CD14-positive monocyte (primary cell): ENCODE data around the gene ME2. TPM values are rescaled to one million over a fixed set of nuclear protein-coding genes. Genes with fewer than 3 reads are reported as not detected.
"Not testable (repeated sequence)": the region's sequence is repeated elsewhere in the genome, so short reads cannot be mapped to it uniquely, and the experiment has no call there.

Experiments
- DNase-seq, 3 donors: peaks; one replicate each; pipeline ENCODE4 v3.0.0-alpha.2; 2011 to 2022
- H2AFZ ChIP-seq: 2 replicates; pipeline ENCODE4 v1.6.0; 2012; ENCODE audit warnings: mild to moderate bottlenecking, low read depth, low read length, inconsistent platforms; ENCODE audit not compliant: insufficient read depth, poor library complexity, severe bottlenecking
- H3K27ac ChIP-seq, 2 donors: 1 replicate in 1 of 2; 2 replicates in 1 of 2; pipeline ENCODE4 v1.5.1; 2012 to 2013; ENCODE audit warnings: low read length in 2 of 2, control low read depth in 1 of 2, inconsistent platforms in 1 of 2, low read depth in 1 of 2, mild to moderate bottlenecking in 1 of 2
- H3K27me3 ChIP-seq, 2 donors: one replicate each; pipeline versions ENCODE4 v1.6.0 to v1.6.1; 2011 to 2013; ENCODE audit warnings: low read length in 2 of 2; ENCODE audit not compliant: control insufficient read depth in 2 of 2, insufficient read depth in 2 of 2
- H3K36me3 ChIP-seq, 2 donors: replicated peaks in 1 of 2; 1 replicate in 1 of 2; 2 replicates in 1 of 2; pipeline versions ENCODE4 v1.5.1 to v1.6.1; 2012 to 2013; ENCODE audit warnings: low read length in 2 of 2, control low read depth in 1 of 2, inconsistent platforms in 1 of 2, mild to moderate bottlenecking in 1 of 2; ENCODE audit not compliant: insufficient read depth in 2 of 2, control insufficient read depth in 1 of 2
- H3K4me1 ChIP-seq, 2 donors: 1 replicate in 1 of 2; 2 replicates in 1 of 2; pipeline versions ENCODE4 v1.5.1 to v1.6.1; 2012 to 2013; ENCODE audit warnings: low read length in 2 of 2, control low read depth in 1 of 2, inconsistent platforms in 1 of 2, mild to moderate bottlenecking in 1 of 2, moderate library complexity in 1 of 2; ENCODE audit not compliant: insufficient read depth in 2 of 2, control insufficient read depth in 1 of 2
- H3K4me2 ChIP-seq: replicated peaks from 2 replicates; pipeline ENCODE3; 2012; ENCODE audit warnings: low read length, moderate library complexity, mild to moderate bottlenecking; ENCODE audit not compliant: poor library complexity, severe bottlenecking; ENCODE audit errors: extremely low read depth
- H3K4me3 ChIP-seq, 3 experiments: fragments of 200-600 bp in 1 of 3; sonication (generic) in 1 of 3; replicated peaks in 1 of 3; 1 replicate in 2 of 3; 2 replicates in 1 of 3; pipeline ENCODE4 v1.5.1; 2011 to 2013; ENCODE audit warnings: low read length in 3 of 3, mild to moderate bottlenecking in 3 of 3, control low read depth in 2 of 3, low read depth in 2 of 3, inconsistent platforms in 1 of 3, moderate library complexity in 1 of 3
- H3K79me2 ChIP-seq: 2 replicates; pipeline ENCODE4 v1.6.0; 2012; ENCODE audit warnings: mild to moderate bottlenecking, control low read depth, inconsistent platforms, low read length, moderate library complexity; ENCODE audit not compliant: insufficient read depth
- H3K9ac ChIP-seq: 2 replicates; pipeline ENCODE4 v1.6.0; 2017; ENCODE audit warnings: low read length, mild to moderate bottlenecking; ENCODE audit not compliant: insufficient read depth, poor library complexity, severe bottlenecking
- H3K9me3 ChIP-seq, 2 donors: replicated peaks in 1 of 2; 1 replicate in 1 of 2; 2 replicates in 1 of 2; pipeline versions ENCODE4 v1.5.1 to v1.6.1; 2012 to 2013; ENCODE audit warnings: low read length in 2 of 2, control low read depth in 1 of 2; ENCODE audit not compliant: control insufficient read depth in 1 of 2, insufficient read depth in 1 of 2
- H4K20me1 ChIP-seq: 2 replicates; pipeline ENCODE4 v1.6.0; 2012; ENCODE audit warnings: mild to moderate bottlenecking, low read length, control low read depth, moderate library complexity; ENCODE audit not compliant: insufficient read depth
- H3K27ac Mint-ChIP-seq, 7 donors: one replicate each; pipeline ENCODE4 v1.8.0; 2020; ENCODE audit warnings: mild to moderate bottlenecking in 7 of 7, mixed read lengths in 7 of 7, moderate library complexity in 6 of 7, inconsistent platforms in 2 of 7
- H3K27me3 Mint-ChIP-seq, 3 donors: one replicate each; pipeline ENCODE4 v1.8.0; 2021 to 2022; ENCODE audit warnings: low read depth in 3 of 3, mild to moderate bottlenecking in 3 of 3, mixed read lengths in 3 of 3, moderate library complexity in 3 of 3, inconsistent platforms in 1 of 3
- H3K36me3 Mint-ChIP-seq, 2 donors: one replicate each; pipeline ENCODE4 v1.8.0; 2020; ENCODE audit warnings: mixed read lengths in 2 of 2, inconsistent platforms in 1 of 2, mild to moderate bottlenecking in 1 of 2
- H3K4me1 Mint-ChIP-seq: one replicate; pipeline ENCODE4 v1.8.0; 2020; ENCODE audit warnings: mild to moderate bottlenecking, mixed read lengths
- H3K4me3 Mint-ChIP-seq, 2 donors: one replicate each; pipeline ENCODE4 v1.8.0; 2020; ENCODE audit warnings: mild to moderate bottlenecking in 2 of 2, mixed read lengths in 2 of 2, moderate library complexity in 1 of 2
- H3K9me3 Mint-ChIP-seq, 7 donors: one replicate each; pipeline ENCODE4 v1.8.0; 2020 to 2022; ENCODE audit warnings: mixed read lengths in 7 of 7, mild to moderate bottlenecking in 6 of 7, moderate library complexity in 6 of 7, inconsistent platforms in 2 of 7
- WGBS: methylation state at CpG from one replicate; pipeline ENCODE4 v1.1.5; 2013; ENCODE audit warnings: missing lambda C conversion rate; ENCODE audit not compliant: insufficient coverage; 5-methylcytosine and 5-hydroxymethylcytosine counted together
- intact Hi-C, 2 donors: fragments of 100-400 bp; cut with micrococcal nuclease; formaldehyde crosslinking; loops; one replicate each; pipeline versions ENCODE4 v1.15.0 to v1.15.1; 2023
- polyA plus RNA-seq, 3 donors: library from polyadenylated mRNA; depleted of rRNA in 1 of 3; unstranded in 2 of 3; stranded (reverse) in 1 of 3; fragments of 300-500 nt in 2 of 3; fragments of >200 nt in 1 of 3; fragmentation: Illumina TruSeq in 2 of 3; gene quantifications; 1 replicate in 2 of 3; 2 replicates in 1 of 3; pipeline ENCODE4 v1.2.3, GENCODE V29; 2012 to 2021
- TF ChIP-seq, protein P1 (sequence below): fragments of 200-600 bp; IDR thresholded peaks from one replicate; pipeline ENCODE4 v1.8.0; 2022; ENCODE audit warnings: antibody characterized with exemption, mild to moderate bottlenecking

Gene ME2
- polyA plus RNA-seq, 3 donors, result 48.7 to 93.8 (median 71.7) TPM

DNA sequence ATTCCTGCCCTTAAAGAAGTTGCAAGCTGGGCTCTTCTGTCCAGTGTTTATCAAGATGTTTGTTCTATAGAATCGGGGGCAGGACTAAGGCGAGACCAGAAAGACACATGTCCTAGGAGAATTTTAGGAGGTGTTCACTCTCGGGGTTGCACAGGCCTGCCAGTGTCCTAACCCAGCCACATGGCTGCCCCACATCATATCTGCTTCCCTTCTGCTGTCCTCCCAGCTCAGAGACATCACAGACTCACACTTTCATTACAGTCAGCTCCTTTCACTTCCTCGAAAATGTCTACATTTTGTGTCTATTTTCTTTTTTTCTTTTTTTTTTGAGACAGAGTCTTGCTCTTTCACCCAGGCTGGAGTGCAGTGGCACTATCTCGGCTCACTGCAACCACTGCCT, 48.4 kb upstream of the ME2 start:
- TF ChIP-seq, protein P1, sequence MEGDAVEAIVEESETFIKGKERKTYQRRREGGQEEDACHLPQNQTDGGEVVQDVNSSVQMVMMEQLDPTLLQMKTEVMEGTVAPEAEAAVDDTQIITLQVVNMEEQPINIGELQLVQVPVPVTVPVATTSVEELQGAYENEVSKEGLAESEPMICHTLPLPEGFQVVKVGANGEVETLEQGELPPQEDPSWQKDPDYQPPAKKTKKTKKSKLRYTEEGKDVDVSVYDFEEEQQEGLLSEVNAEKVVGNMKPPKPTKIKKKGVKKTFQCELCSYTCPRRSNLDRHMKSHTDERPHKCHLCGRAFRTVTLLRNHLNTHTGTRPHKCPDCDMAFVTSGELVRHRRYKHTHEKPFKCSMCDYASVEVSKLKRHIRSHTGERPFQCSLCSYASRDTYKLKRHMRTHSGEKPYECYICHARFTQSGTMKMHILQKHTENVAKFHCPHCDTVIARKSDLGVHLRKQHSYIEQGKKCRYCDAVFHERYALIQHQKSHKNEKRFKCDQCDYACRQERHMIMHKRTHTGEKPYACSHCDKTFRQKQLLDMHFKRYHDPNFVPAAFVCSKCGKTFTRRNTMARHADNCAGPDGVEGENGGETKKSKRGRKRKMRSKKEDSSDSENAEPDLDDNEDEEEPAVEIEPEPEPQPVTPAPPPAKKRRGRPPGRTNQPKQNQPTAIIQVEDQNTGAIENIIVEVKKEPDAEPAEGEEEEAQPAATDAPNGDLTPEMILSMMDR, result no peak
- peak overlapping the region in 1 of 3 experiments; percentile 32 for H3K4me3 ChIP-seq
- H3K4me1 ChIP-seq, result peaks cover 18 to 19% of the 10 kb centered on the region in 2 donors
- H3K36me3 ChIP-seq, result no peaks in the 10 kb centered on the region
- peak overlapping the region; percentile 31 for H3K4me2 ChIP-seq
- H3K27me3 Mint-ChIP-seq, result peaks cover 0 to 2% (median 2%) of the 10 kb centered on the region in 3 donors
- WGBS, result 0% methylated on average over 1 of the region's 5 CpGs
- H3K9me3 ChIP-seq, result no peaks in the 10 kb centered on the region
- H3K27me3 ChIP-seq, result no peaks in the 10 kb centered on the region
- no peaks in the 10 kb centered on the region for H3K36me3 Mint-ChIP-seq
- H3K9ac ChIP-seq, result no peak overlapping the region
- H2AFZ ChIP-seq, result peak overlapping the region; percentile 61
- H3K9me3 Mint-ChIP-seq, result no peaks in the 10 kb centered on the region
- H3K79me2 ChIP-seq, result no peaks in the 10 kb centered on the region
- peak overlapping the region; percentile 47 to 71 for H3K4me3 Mint-ChIP-seq
- peak overlapping the region; percentile 90 to 96 (median 92) for H3K27ac Mint-ChIP-seq
- intact Hi-C loops, result no loop called here
- H3K4me1 Mint-ChIP-seq, result peaks cover 24% of the 10 kb centered on the region
- DNase-seq, result peak; percentile 59 to 69 (median 64)
- peak overlapping the region; percentile 81 to 82 for H3K27ac ChIP-seq
- no peaks in the 10 kb centered on the region for H4K20me1 ChIP-seq

DNA sequence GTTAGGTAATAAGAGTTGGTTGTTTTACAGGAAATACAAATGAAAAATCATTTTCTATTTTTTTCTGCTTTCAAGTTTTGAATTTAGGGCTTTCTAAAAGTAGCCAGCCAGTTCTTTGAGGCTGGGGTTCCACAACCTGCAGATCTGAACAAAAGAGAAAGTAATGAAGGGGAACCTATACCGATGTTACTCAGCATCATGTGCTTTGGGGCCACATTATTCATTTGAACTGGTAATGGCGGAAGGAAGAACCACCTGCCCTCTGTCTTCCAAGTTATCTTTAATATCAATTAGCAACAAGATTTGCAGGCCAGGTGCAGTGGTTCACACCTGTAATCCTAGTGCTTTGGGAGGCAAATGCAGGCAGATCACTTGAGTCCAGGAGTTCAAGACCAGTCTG, 46.2 kb upstream of the ME2 start:
- Histone ChIP-seq H3K36me3 (no peaks in the 10 kb centered on the region), H3K4me2 (no peak overlapping the region), H3K27me3 (no peaks in the 10 kb centered on the region), H3K27ac (no peak overlapping the region), H2AFZ (no peak overlapping the region), H3K9me3 (no peaks in the 10 kb centered on the region), H4K20me1 (no peaks in the 10 kb centered on the region), H3K4me1 (peaks cover 34 to 38% of the 10 kb centered on the region in 2 donors), H3K79me2 (no peaks in the 10 kb centered on the region), H3K4me3 (no peak overlapping the region), H3K9ac (no peak overlapping the region)
- no peak overlapping the region for H3K27ac Mint-ChIP-seq
- WGBS, result no CpG with 5 or more reads among the region's 2 CpGs
- intact Hi-C loops, result no loop called here
- no peaks in the 10 kb centered on the region for H3K9me3 Mint-ChIP-seq
- peaks cover 36% of the 10 kb centered on the region for H3K4me1 Mint-ChIP-seq
- peaks cover 0 to 2% (median 0%) of the 10 kb centered on the region in 3 donors for H3K27me3 Mint-ChIP-seq
- no peak overlapping the region for H3K4me3 Mint-ChIP-seq
- no peaks in the 10 kb centered on the region for H3K36me3 Mint-ChIP-seq
- DNase-seq, result no peak
- TF ChIP-seq, protein P1, result no peak

DNA sequence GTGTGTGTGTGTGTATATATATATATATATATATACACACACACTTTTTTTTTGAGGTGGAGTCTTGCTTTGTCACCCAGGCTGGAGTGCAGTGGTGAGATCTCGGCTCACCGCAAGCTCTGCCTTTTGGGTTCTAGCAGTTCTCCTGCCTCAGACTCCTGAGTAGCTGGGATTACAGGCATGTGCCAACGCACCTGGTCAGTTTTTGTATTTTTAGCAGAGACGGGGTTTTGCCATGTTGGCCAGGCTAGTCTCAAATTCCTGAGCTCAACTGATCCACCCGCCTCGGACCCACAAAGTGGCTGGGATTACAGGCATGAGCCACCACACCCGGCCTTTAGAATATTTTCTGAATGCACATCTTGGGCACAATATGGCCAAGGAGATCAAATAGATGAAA, 45.4 kb upstream of the ME2 start:
- H3K4me3 Mint-ChIP-seq, H3K36me3 Mint-ChIP-seq, H3K9ac ChIP-seq, H3K27me3 Mint-ChIP-seq, intact Hi-C loops, H3K9me3 ChIP-seq, H2AFZ ChIP-seq, DNase-seq, H3K27ac Mint-ChIP-seq, H3K79me2 ChIP-seq, H3K4me3 ChIP-seq, H3K27me3 ChIP-seq, H4K20me1 ChIP-seq, H3K4me2 ChIP-seq, H3K36me3 ChIP-seq, H3K27ac ChIP-seq, H3K9me3 Mint-ChIP-seq: not testable (repeated sequence)
- H3K4me1 Mint-ChIP-seq, result peaks cover 36% of the 10 kb centered on the region
- WGBS, result 100% methylated on average over 4 of the region's 7 CpGs
- peaks cover 34 to 38% of the 10 kb centered on the region in 2 donors for H3K4me1 ChIP-seq
